Measurements from ENCODE around the gene SLCO4C1. TPM values are rescaled to one million over a fixed set of nuclear protein-coding genes. Genes with fewer than 3 reads are reported as not detected.

The SLCO4C1 gene
- total RNA-seq, 4 donors from 2014 or later: not detected

DNA sequence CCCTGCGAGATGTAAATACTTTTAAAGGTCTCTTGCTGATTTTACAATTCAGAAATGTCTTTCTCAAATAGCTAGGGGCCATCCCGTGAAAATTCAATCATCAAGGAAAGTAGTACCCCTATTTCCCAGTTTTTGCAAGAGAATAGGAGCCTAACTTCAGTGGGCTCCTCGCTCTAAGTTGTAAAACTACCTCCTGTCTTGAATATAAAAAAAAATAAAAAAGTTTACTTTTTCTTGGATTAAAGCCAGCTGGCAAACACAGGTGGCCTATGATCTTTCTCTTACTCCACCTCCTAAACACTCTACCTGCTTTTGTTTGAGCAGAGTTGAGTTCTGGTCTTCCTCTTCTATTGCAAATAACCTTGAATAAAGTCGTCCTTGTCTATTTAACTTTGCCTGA is 79.4 kb downstream of the SLCO4C1 start:
- intact Hi-C loops (cut with DNase I; ENCODE audit: low total_unique reads): no loop called here
- Histone ChIP-seq H3K36me3 (no peaks in the 10 kb centered on the region), H3K27ac (no peak overlapping the region), H3K4me1 (no peaks in the 10 kb centered on the region), H3K4me3 (no peak overlapping the region), H3K27me3 (no peaks in the 10 kb centered on the region), H3K9me3 (no peaks in the 10 kb centered on the region)
- in situ Hi-C loops (cut with MboI; ENCODE audit: low sequenced_read_pairs in 4 of 4): no loop called here
- DNase-seq (no peak), ATAC-seq (no peak)
- TF ChIP-seq POLR2A (IDR thresholded peaks at IDR 0.05): no peak
- no peak for TF ChIP-seq CTCF (IDR thresholded peaks at IDR 0.05 in 4 of 5, conservative IDR thresholded peaks at IDR 0.05 in 1 of 5)

GRCh38 chr5:102211165-102211564 is 84.9 kb downstream of the SLCO4C1 start:
- H3K27ac ChIP-seq: no peak overlapping the region
- ATAC-seq: no peak
- no peak overlapping the region for H3K4me3 ChIP-seq
- TF ChIP-seq CTCF (IDR thresholded peaks at IDR 0.05 in 4 of 5, conservative IDR thresholded peaks at IDR 0.05 in 1 of 5) (no peak), POLR2A (IDR thresholded peaks at IDR 0.05) (no peak)
- no peaks in the 10 kb centered on the region for H3K4me1 ChIP-seq
- H3K27me3 ChIP-seq: no peaks in the 10 kb centered on the region
- intact Hi-C loops (cut with DNase I; ENCODE audit: low total_unique reads): no loop called here
- H3K36me3 ChIP-seq: no peaks in the 10 kb centered on the region
- no peaks in the 10 kb centered on the region for H3K9me3 ChIP-seq
- in situ Hi-C loops (cut with MboI; ENCODE audit: low sequenced_read_pairs in 4 of 4): no loop called here
- no peak for DNase-seq

DNA sequence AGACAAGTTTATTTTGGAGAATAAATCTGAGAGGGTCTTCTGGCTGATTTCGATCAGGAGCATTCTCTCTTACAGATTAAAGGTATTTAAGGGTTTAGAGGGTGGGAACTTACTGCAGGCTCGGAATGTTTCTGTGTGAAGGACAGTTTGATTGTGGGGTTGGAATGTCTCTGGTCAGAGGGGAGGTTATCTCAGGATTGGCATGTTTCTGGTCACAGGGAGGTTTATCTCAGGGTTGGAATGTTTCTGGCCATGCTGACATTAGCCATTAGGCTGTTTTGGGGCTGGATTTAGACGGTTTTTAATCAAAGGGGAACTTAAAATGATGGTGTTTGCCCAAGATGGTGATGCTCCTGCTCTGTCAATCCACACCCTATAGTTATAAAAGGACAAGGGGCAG is 95.2 kb downstream of the SLCO4C1 start:
- intact Hi-C loops (cut with DNase I; ENCODE audit: low total_unique reads) (no loop called here), in situ Hi-C loops (cut with MboI; ENCODE audit: low sequenced_read_pairs in 4 of 4) (no loop called here)
- TF ChIP-seq POLR2A (IDR thresholded peaks at IDR 0.05) (no peak), CTCF (IDR thresholded peaks at IDR 0.05 in 4 of 5, conservative IDR thresholded peaks at IDR 0.05 in 1 of 5) (no peak)
- Histone ChIP-seq H3K27me3 (no peaks in the 10 kb centered on the region), H3K9me3 (no peaks in the 10 kb centered on the region), H3K27ac (no peak overlapping the region), H3K4me3 (no peak overlapping the region), H3K4me1 (no peaks in the 10 kb centered on the region), H3K36me3 (no peaks in the 10 kb centered on the region)
- ATAC-seq (no peak), DNase-seq (no peak)

- TF ChIP-seq POLR2A (IDR thresholded peaks at IDR 0.05) (no peak), CTCF (IDR thresholded peaks at IDR 0.05 in 4 of 5, conservative IDR thresholded peaks at IDR 0.05 in 1 of 5) (no peak)
- H3K27me3 ChIP-seq: no peaks in the 10 kb centered on the region
- no peak overlapping the region for H3K4me3 ChIP-seq
- H3K36me3 ChIP-seq: no peaks in the 10 kb centered on the region
- in situ Hi-C loops (cut with MboI; ENCODE audit: low sequenced_read_pairs in 4 of 4) (no loop called here), intact Hi-C loops (cut with DNase I; ENCODE audit: low total_unique reads) (no loop called here)
- DNase-seq (no peak), ATAC-seq (no peak)
- no peak overlapping the region for H3K27ac ChIP-seq
- H3K9me3 ChIP-seq: no peaks in the 10 kb centered on the region
- H3K4me1 ChIP-seq: no peaks in the 10 kb centered on the region
Measured at GRCh38 chr5:102196481-102196880, 99.6 kb downstream of the SLCO4C1 start.

Other genes starting within 250 kb of the SLCO4C1 start
- not detected for gene SLCO6A1, start 202.7 kb upstream of the SLCO4C1 start, total RNA-seq